Common myeloid progenitor, CD34-positive (primary cell): ENCODE results near the gene KRT76.

ENCODE experiments used
- CTCF ChIA-PET: fragments of 350-600 bp; sonication (Branson Sonifier 250); formaldehyde crosslinking; loops from one replicate; lab custom pipeline; 2021; ENCODE audit warnings: antibody characterized with exemption; lab: Charles Lee
- POLR2A ChIA-PET: fragments of 350-600 bp; sonication (Branson Sonifier 250); formaldehyde crosslinking; loops from one replicate; lab custom pipeline; 2021; ENCODE audit warnings: antibody characterized with exemption; lab: Charles Lee
- DNase-seq, 3 donors: peaks; one replicate each; pipeline versions ENCODE4 v3.0.0 to v3.0.0-alpha.2; 2013
- H3K27ac ChIP-seq, 2 experiments: 1 replicate in 1 of 2; 2 replicates in 1 of 2; pipeline ENCODE4 v1.7.0; 2013; ENCODE audit warnings: inconsistent platforms in 2 of 2, low read length in 2 of 2, mild to moderate bottlenecking in 2 of 2, low read depth in 1 of 2, moderate library complexity in 1 of 2; ENCODE audit not compliant: severe bottlenecking in 2 of 2, insufficient read depth in 1 of 2, poor library complexity in 1 of 2
- H3K27me3 ChIP-seq, 5 experiments: replicated peaks in 2 of 5; 1 replicate in 3 of 5; 2 replicates in 2 of 5; pipeline versions ENCODE4 v1.6.1 to v1.7.0; 2013; ENCODE audit warnings: low read length in 4 of 5, mild to moderate bottlenecking in 2 of 5, moderate library complexity in 2 of 5, inconsistent platforms in 1 of 5; ENCODE audit not compliant: insufficient read depth in 5 of 5, control insufficient read depth in 4 of 5
- H3K36me3 ChIP-seq, 4 experiments: 1 replicate in 2 of 4; 2 replicates in 2 of 4; pipeline versions ENCODE4 v1.6.1 to v1.7.0; 2013; ENCODE audit warnings: low read length in 3 of 4, control low read depth in 1 of 4, mild to moderate bottlenecking in 1 of 4; ENCODE audit not compliant: control insufficient read depth in 4 of 4, insufficient read depth in 4 of 4
- H3K4me1 ChIP-seq, 4 experiments: 1 replicate in 3 of 4; 2 replicates in 1 of 4; pipeline versions ENCODE4 v1.6.1 to v1.7.1; 2013; ENCODE audit warnings: low read length in 3 of 4, mild to moderate bottlenecking in 3 of 4, control low read depth in 1 of 4, inconsistent platforms in 1 of 4, moderate library complexity in 1 of 4; ENCODE audit not compliant: control insufficient read depth in 4 of 4, insufficient read depth in 4 of 4; ENCODE audit errors: control extremely low read depth in 1 of 4
- H3K4me3 ChIP-seq, 7 experiments: 1 replicate in 4 of 7; 2 replicates in 3 of 7; pipeline versions ENCODE4 v1.5.1 to v1.7.0; 2013; ENCODE audit warnings: mild to moderate bottlenecking in 7 of 7, low read length in 6 of 7, moderate library complexity in 6 of 7, inconsistent platforms in 2 of 7, low read depth in 2 of 7, control low read depth in 1 of 7; ENCODE audit not compliant: insufficient read depth in 4 of 7, control insufficient read depth in 1 of 7; ENCODE audit errors: extremely low read depth in 1 of 7
- H3K9me3 ChIP-seq, 5 experiments: 1 replicate in 4 of 5; 2 replicates in 1 of 5; pipeline versions ENCODE4 v1.6.1 to v1.7.1; 2013; ENCODE audit warnings: low read length in 4 of 5, mild to moderate bottlenecking in 2 of 5, inconsistent platforms in 1 of 5, low read depth in 1 of 5, moderate library complexity in 1 of 5; ENCODE audit not compliant: control insufficient read depth in 4 of 5, insufficient read depth in 2 of 5; ENCODE audit errors: control extremely low read depth in 1 of 5
- WGBS: methylation state at CpG from one replicate; pipeline ENCODE4 v1.1.5; 2013; ENCODE audit not compliant: insufficient coverage; 5-methylcytosine and 5-hydroxymethylcytosine counted together

Gene KRT76

GRCh38 chr12:52787324-52788191 is 10.4 kb upstream of the KRT76 start:
- ChIA-PET POLR2A (no interaction called here), CTCF (no interaction called here)
- no peak overlapping the region for H3K27ac ChIP-seq
- peaks cover 2 to 44% (median 24%) of the 10 kb centered on the region in 5 experiments for H3K27me3 ChIP-seq
- H3K9me3 ChIP-seq, result no peaks in the 10 kb centered on the region
- no peaks in the 10 kb centered on the region for H3K36me3 ChIP-seq
- H3K4me3 ChIP-seq, result no peak overlapping the region
- 90% methylated on average over 6 of the region's 6 CpGs for WGBS
- peaks cover 0 to 13% (median 2%) of the 10 kb centered on the region in 4 experiments for H3K4me1 ChIP-seq
- peak in 1 of 3 donors; percentile 10 for DNase-seq

GRCh38 chr12:52784909-52785308 is 7.8 kb upstream of the KRT76 start:
- CTCF ChIA-PET, result no interaction called here
- H3K27ac ChIP-seq, result no peak overlapping the region
- 96% methylated on average over 3 of the region's 3 CpGs for WGBS

GRCh38 chr12:52783563-52784316 is 6.6 kb upstream of the KRT76 start:
- H3K9me3 ChIP-seq, result no peaks in the 10 kb centered on the region
- peaks cover 0 to 26% (median 10%) of the 10 kb centered on the region in 5 experiments for H3K27me3 ChIP-seq
- no peaks in the 10 kb centered on the region for H3K36me3 ChIP-seq
- H3K27ac ChIP-seq, result no peak overlapping the region
- no peak for DNase-seq
- ChIA-PET CTCF (no interaction called here), POLR2A (no interaction called here)
- H3K4me3 ChIP-seq, result no peak overlapping the region
- WGBS, result 92% methylated on average over 5 of the region's 7 CpGs
- H3K4me1 ChIP-seq, result no peaks in the 10 kb centered on the region

More at GRCh38 chr12:52784909-52785308, 7.8 kb upstream of the KRT76 start:
- peaks cover 0 to 36% (median 13%) of the 10 kb centered on the region in 5 experiments for H3K27me3 ChIP-seq
- no peak for DNase-seq
- peaks cover 0 to 3% (median 0%) of the 10 kb centered on the region in 4 experiments for H3K4me1 ChIP-seq
- no peak overlapping the region for H3K4me3 ChIP-seq
- H3K9me3 ChIP-seq, result no peaks in the 10 kb centered on the region
- H3K36me3 ChIP-seq, result no peaks in the 10 kb centered on the region
- POLR2A ChIA-PET, result no interaction called here

- Histone ChIP-seq H3K4me1 (no peaks in the 10 kb centered on the region), H3K9me3 (no peaks in the 10 kb centered on the region), H3K27ac (no peak overlapping the region), H3K27me3 (peaks cover 0 to 20% (median 14%) of the 10 kb centered on the region in 5 experiments), H3K36me3 (no peaks in the 10 kb centered on the region), H3K4me3 (no peak overlapping the region)
- no peak for DNase-seq
- 97% methylated on average over 3 of the region's 4 CpGs for WGBS
- CTCF ChIA-PET, result interaction anchor here (1.4 kb wide), 1 partner anchor 10 kb away, joined by 4 read pairs; no protein-coding TSS in a partner anchor
- POLR2A ChIA-PET, result no interaction called here
These were observed 5.4 kb upstream of the KRT76 start for GRCh38 chr12:52782502-52782901.

- H3K9me3 ChIP-seq, result no peaks in the 10 kb centered on the region
- no peak for DNase-seq
- H3K27ac ChIP-seq, result no peak overlapping the region
- ChIA-PET POLR2A (no interaction called here), CTCF (interaction anchor here (0.5 to 1.4 kb wide), 2 partner anchors 9 to 205 kb away, joined by 4 read pairs; no protein-coding TSS in a partner anchor)
- H3K36me3 ChIP-seq, result no peaks in the 10 kb centered on the region
- H3K4me3 ChIP-seq, result no peak overlapping the region
- peaks cover 0 to 20% (median 6%) of the 10 kb centered on the region in 5 experiments for H3K27me3 ChIP-seq
- no peaks in the 10 kb centered on the region for H3K4me1 ChIP-seq
- 87% methylated on average over 4 of the region's 4 CpGs for WGBS
These were observed 4.4 kb upstream of the KRT76 start for GRCh38 chr12:52781399-52782082.

GRCh38 chr12:52779914-52780313 is 2.8 kb upstream of the KRT76 start:
- ChIA-PET POLR2A (no interaction called here), CTCF (no interaction called here)
- DNase-seq, result no peak
- Histone ChIP-seq H3K4me1 (no peaks in the 10 kb centered on the region), H3K4me3 (no peak overlapping the region), H3K9me3 (no peaks in the 10 kb centered on the region), H3K27ac (no peak overlapping the region), H3K27me3 (peaks cover 0 to 17% (median 6%) of the 10 kb centered on the region in 5 experiments), H3K36me3 (no peaks in the 10 kb centered on the region)
- WGBS, result 96% methylated on average over 6 of the region's 6 CpGs
